ENCODE data around the gene RPS15A. TPM values are rescaled to one million over a fixed set of nuclear protein-coding genes. Genes with fewer than 3 reads are reported as not detected.

Gene RPS15A
- total and polyA plus RNA-seq, 11 donors = 391 to 3,186 (median 853) TPM

- intact Hi-C loops (cut with DNase I) = no loop called here
- Histone ChIP-seq H3K4me3 (no peak overlapping the region), H3K36me3 (peaks cover 7 to 100% (median 100%) of the 10 kb centered on the region in 9 donors), H3K27ac (no peak overlapping the region), H3K9me3 (no peaks in the 10 kb centered on the region), H3K4me1 (no peaks in the 10 kb centered on the region), H3K27me3 (no peaks in the 10 kb centered on the region)
- ATAC-seq (no peak), DNase-seq (no peak)
- TF ChIP-seq CTCF (IDR thresholded peaks at IDR 0.05) (no peak), POLR2A (IDR thresholded peaks at IDR 0.05) (no peak)
- 66 to 75% (median 69%) methylated on average over 4 of the region's 4 CpGs for WGBS, 4 donors
These were observed 44.7 kb upstream of the RPS15A start for GRCh38 chr16:18834864-18835263.

GRCh38 chr16:18833707-18834505 is 43.8 kb upstream of the RPS15A start:
- H3K4me3 ChIP-seq = no peak overlapping the region
- ATAC-seq = no peak
- 91 to 94% (median 93%) methylated on average over 9 of the region's 9 CpGs for WGBS, 4 donors
- no peak for TF ChIP-seq CTCF (IDR thresholded peaks at IDR 0.05)
- no peak for TF ChIP-seq POLR2A (IDR thresholded peaks at IDR 0.05)
- H3K4me1 ChIP-seq = no peaks in the 10 kb centered on the region
- no peak for DNase-seq
- H3K27ac ChIP-seq = no peak overlapping the region
- no peaks in the 10 kb centered on the region for H3K9me3 ChIP-seq
- intact Hi-C loops (cut with DNase I) = no loop called here
- H3K27me3 ChIP-seq = no peaks in the 10 kb centered on the region
- H3K36me3 ChIP-seq = peaks cover 7 to 100% (median 100%) of the 10 kb centered on the region in 9 donors

- Histone ChIP-seq H3K27ac (no peak overlapping the region), H3K36me3 (peaks cover 7 to 100% (median 100%) of the 10 kb centered on the region in 9 donors), H3K9me3 (no peaks in the 10 kb centered on the region), H3K4me3 (no peak overlapping the region), H3K4me1 (no peaks in the 10 kb centered on the region), H3K27me3 (no peaks in the 10 kb centered on the region)
- no peak for ATAC-seq
- intact Hi-C loops (cut with DNase I) = no loop called here
- no peak for TF ChIP-seq CTCF (IDR thresholded peaks at IDR 0.05)
- TF ChIP-seq POLR2A (IDR thresholded peaks at IDR 0.05) = no peak
- 87 to 95% (median 93%) methylated on average over 8 of the region's 8 CpGs for WGBS, 4 donors
- no peak for DNase-seq
These were observed 42.5 kb upstream of the RPS15A start for GRCh38 chr16:18832613-18833012.

- H3K4me1 ChIP-seq = no peaks in the 10 kb centered on the region
These were observed 41.9 kb upstream of the RPS15A start for GRCh38 chr16:18832006-18832405.

More at GRCh38 chr16:18832006-18832405, 41.9 kb upstream of the RPS15A start:
- Histone ChIP-seq H3K4me3 (no peak overlapping the region), H3K9me3 (no peaks in the 10 kb centered on the region), H3K36me3 (peaks cover 7 to 100% (median 98%) of the 10 kb centered on the region in 9 donors), H3K27ac (no peak overlapping the region), H3K27me3 (no peaks in the 10 kb centered on the region)
- DNase-seq (no peak), ATAC-seq (no peak)
- no peak for TF ChIP-seq POLR2A (IDR thresholded peaks at IDR 0.05)
- intact Hi-C loops (cut with DNase I) = no loop called here
- WGBS, 4 donors = 60 to 77% (median 74%) methylated on average over 2 of the region's 2 CpGs

All from heart left ventricle (tissue), 16 donors.